ENCODE measurements around the gene ESYT3.
"Not testable (repeated sequence)": the region's sequence is repeated elsewhere in the genome, so short reads cannot be mapped to it uniquely, and the experiment has no call there.

ESYT3 gene

GRCh38 chr3:138461246-138461645 is 26.8 kb downstream of the ESYT3 start:
- DNase-seq (ENCODE audit: low read depth), result no peak

- no peak for DNase-seq (ENCODE audit: low read depth)
Observed at GRCh38 chr3:138461896-138462295, 27.5 kb downstream of the ESYT3 start.

GRCh38 chr3:138463724-138464490 is 29.5 kb downstream of the ESYT3 start:
- no peak for DNase-seq (ENCODE audit: low read depth)

- DNase-seq (ENCODE audit: low read depth), result no peak
Observed at GRCh38 chr3:138464491-138464860, 30.1 kb downstream of the ESYT3 start.

- no peak for DNase-seq (ENCODE audit: low read depth)
Observed at GRCh38 chr3:138465451-138465850, 31.0 kb downstream of the ESYT3 start.

GRCh38 chr3:138465925-138466324 is 31.5 kb downstream of the ESYT3 start:
- DNase-seq (ENCODE audit: low read depth), result no peak

GRCh38 chr3:138467931-138468330 is 33.5 kb downstream of the ESYT3 start:
- no peak for DNase-seq (ENCODE audit: low read depth)

- no peak for DNase-seq (ENCODE audit: low read depth)
Observed at GRCh38 chr3:138468451-138468850, 34.0 kb downstream of the ESYT3 start.

- DNase-seq (ENCODE audit: low read depth), result peak; percentile 62
Observed at GRCh38 chr3:138468886-138469285, 34.5 kb downstream of the ESYT3 start.

GRCh38 chr3:138469874-138470273 is 35.5 kb downstream of the ESYT3 start:
- DNase-seq (ENCODE audit: low read depth), result no peak

- DNase-seq (ENCODE audit: low read depth), result no peak
Observed at GRCh38 chr3:138470687-138471086, 36.3 kb downstream of the ESYT3 start.

- no peak for DNase-seq (ENCODE audit: low read depth)
Observed at GRCh38 chr3:138471481-138471880, 37.1 kb downstream of the ESYT3 start.

GRCh38 chr3:138472141-138472825 is 37.9 kb downstream of the ESYT3 start:
- DNase-seq (ENCODE audit: low read depth), result no peak

GRCh38 chr3:138473391-138473790 is 39.0 kb downstream of the ESYT3 start:
- no peak for DNase-seq (ENCODE audit: low read depth)

- DNase-seq (ENCODE audit: low read depth), result no peak
Observed at GRCh38 chr3:138474163-138474562, 39.7 kb downstream of the ESYT3 start.

GRCh38 chr3:138476526-138476925 is 42.1 kb downstream of the ESYT3 start:
- no peak for DNase-seq (ENCODE audit: low read depth)

- no peak for DNase-seq (ENCODE audit: low read depth)
Observed at GRCh38 chr3:138477120-138477519, 42.7 kb downstream of the ESYT3 start.

GRCh38 chr3:138477801-138478200 is 43.4 kb downstream of the ESYT3 start:
- no peak for DNase-seq (ENCODE audit: low read depth)

GRCh38 chr3:138479438-138479863 is 45.0 kb downstream of the ESYT3 start:
- DNase-seq (ENCODE audit: low read depth), result no peak

GRCh38 chr3:138484672-138485071 is 50.3 kb downstream of the ESYT3 start:
- DNase-seq (ENCODE audit: low read depth), result not testable (repeated sequence)

GRCh38 chr3:138486580-138486979 is 52.2 kb downstream of the ESYT3 start:
- not testable (repeated sequence) for DNase-seq (ENCODE audit: low read depth)

GRCh38 chr3:138491971-138492370 is 57.6 kb downstream of the ESYT3 start:
- DNase-seq (ENCODE audit: low read depth), result no peak

- no peak for DNase-seq (ENCODE audit: low read depth)
Observed at GRCh38 chr3:138492980-138493675, 58.7 kb downstream of the ESYT3 start.
